ENCODE measurements around the gene ST7. TPM values are rescaled to one million over a fixed set of nuclear protein-coding genes. Genes with fewer than 3 reads are reported as not detected.

ST7 gene
- total RNA-seq, 1 experiment from 2014 or later: 12.4 TPM

DNA sequence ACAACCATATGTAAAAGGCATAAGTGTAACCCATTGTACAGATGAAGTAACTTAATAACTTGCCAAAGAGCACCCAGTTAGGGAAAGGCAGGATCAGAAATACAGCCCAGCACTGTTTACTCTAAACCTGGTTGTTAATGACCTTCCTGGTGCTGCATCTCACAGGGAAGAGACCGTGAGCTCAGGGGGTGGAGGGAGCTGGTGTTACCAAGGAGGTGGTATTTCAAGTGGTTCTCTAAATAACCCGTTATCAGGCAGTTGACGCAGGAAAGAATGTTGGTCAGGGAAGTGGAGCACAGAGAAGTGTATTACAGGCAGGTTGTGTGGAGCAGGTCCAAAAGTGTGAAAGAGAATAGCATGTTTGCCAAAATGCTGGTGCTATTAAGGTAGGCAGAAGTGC lies 4.4 kb upstream of the ST7 start:
- ChIA-PET POLR2A (no interaction called here), CTCF (no interaction called here)
- no peak overlapping the region for H3K27ac Mint-ChIP-seq
- H3K4me3 Mint-ChIP-seq: no peak overlapping the region
- no peaks in the 10 kb centered on the region for H3K9me3 Mint-ChIP-seq
- no peaks in the 10 kb centered on the region for H3K36me3 Mint-ChIP-seq
- no peak for ATAC-seq
- H3K4me1 Mint-ChIP-seq: peaks cover 15% of the 10 kb centered on the region
- no peak for DNase-seq (ENCODE audit: low spot score)
- TF ChIP-seq CBFB (CRISPR knock-in tag; IDR thresholded peaks at IDR 0.05; ENCODE audit: low read depth) (no peak), FOXK1 (CRISPR knock-in tag; IDR thresholded peaks at IDR 0.05) (no peak), NFYB (CRISPR knock-in tag; conservative IDR thresholded peaks at IDR 0.05; ENCODE audit: low read depth) (no peak), USF1 (CRISPR knock-in tag; IDR thresholded peaks at IDR 0.05) (no peak)
- TF ChIP-seq, protein P1, sequence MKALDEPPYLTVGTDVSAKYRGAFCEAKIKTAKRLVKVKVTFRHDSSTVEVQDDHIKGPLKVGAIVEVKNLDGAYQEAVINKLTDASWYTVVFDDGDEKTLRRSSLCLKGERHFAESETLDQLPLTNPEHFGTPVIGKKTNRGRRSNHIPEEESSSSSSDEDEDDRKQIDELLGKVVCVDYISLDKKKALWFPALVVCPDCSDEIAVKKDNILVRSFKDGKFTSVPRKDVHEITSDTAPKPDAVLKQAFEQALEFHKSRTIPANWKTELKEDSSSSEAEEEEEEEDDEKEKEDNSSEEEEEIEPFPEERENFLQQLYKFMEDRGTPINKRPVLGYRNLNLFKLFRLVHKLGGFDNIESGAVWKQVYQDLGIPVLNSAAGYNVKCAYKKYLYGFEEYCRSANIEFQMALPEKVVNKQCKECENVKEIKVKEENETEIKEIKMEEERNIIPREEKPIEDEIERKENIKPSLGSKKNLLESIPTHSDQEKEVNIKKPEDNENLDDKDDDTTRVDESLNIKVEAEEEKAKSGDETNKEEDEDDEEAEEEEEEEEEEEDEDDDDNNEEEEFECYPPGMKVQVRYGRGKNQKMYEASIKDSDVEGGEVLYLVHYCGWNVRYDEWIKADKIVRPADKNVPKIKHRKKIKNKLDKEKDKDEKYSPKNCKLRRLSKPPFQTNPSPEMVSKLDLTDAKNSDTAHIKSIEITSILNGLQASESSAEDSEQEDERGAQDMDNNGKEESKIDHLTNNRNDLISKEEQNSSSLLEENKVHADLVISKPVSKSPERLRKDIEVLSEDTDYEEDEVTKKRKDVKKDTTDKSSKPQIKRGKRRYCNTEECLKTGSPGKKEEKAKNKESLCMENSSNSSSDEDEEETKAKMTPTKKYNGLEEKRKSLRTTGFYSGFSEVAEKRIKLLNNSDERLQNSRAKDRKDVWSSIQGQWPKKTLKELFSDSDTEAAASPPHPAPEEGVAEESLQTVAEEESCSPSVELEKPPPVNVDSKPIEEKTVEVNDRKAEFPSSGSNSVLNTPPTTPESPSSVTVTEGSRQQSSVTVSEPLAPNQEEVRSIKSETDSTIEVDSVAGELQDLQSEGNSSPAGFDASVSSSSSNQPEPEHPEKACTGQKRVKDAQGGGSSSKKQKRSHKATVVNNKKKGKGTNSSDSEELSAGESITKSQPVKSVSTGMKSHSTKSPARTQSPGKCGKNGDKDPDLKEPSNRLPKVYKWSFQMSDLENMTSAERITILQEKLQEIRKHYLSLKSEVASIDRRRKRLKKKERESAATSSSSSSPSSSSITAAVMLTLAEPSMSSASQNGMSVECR (CRISPR knock-in tag; IDR thresholded peaks at IDR 0.05; ENCODE audit: borderline replicate concordance): no peak
- peaks cover 4% of the 10 kb centered on the region; the same call in 1 of the 2 replicates for H3K27me3 Mint-ChIP-seq (ENCODE audit: low read depth)

DNA sequence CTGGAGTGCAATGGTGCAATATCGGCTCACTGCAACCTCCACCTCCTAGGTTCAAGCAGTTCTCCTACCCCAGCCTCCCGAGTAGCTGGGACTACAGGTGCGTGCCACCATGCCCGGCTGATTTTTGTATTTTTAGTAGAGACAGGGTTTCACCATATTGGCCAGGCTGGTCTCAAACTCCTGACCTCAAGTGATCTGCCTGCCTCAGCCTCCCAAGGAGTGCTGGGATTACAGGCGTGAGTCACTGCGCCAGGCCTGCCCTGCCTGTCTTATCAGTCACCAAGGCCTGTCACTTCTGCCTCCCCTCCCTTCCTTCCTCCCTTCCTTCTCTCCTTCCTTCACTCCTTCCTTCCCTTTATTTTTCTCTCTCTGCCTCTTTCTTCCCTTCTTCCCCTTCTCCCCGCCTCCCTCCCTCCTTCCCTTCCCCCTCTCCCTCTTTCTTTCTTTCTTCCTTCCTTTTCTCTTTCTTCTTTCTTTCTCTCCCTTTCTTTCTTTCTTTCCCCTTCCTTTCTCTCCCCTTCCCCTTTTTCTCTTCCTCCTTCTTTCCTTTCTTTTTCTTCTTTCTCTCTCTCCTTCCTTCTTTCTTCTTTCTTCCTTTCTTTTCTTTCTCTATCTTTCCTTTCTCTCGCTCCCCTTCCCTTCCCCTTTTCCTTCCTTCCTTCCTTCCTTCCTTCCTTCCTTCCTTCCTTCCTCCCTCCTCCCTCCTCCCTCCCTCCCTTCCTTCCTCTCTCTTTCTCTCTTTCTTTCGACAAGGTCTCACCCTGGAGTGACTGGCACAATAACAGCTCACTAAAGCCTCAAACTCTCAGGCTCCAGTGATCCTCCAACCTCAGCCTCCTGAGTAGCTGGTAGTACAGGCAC lies 3.1 kb upstream of the ST7 start:
- Mint-ChIP-seq H3K36me3 (0 out of 2 replicates have a peak, but pooled peaks cover 2% of the 10 kb centered on the region), H3K27ac (no peak overlapping the region), H3K4me1 (peaks cover 23% of the 10 kb centered on the region), H3K4me3 (no peak overlapping the region), H3K9me3 (no peaks in the 10 kb centered on the region), H3K27me3 (ENCODE audit: low read depth) (peaks cover 4% of the 10 kb centered on the region)
- TF ChIP-seq CREM (CRISPR knock-in tag; IDR thresholded peaks at IDR 0.05) (no peak), JAZF1 (CRISPR knock-in tag; IDR thresholded peaks at IDR 0.05) (no peak), JUN (CRISPR knock-in tag; IDR thresholded peaks at IDR 0.05) (no peak), HMGA2 (CRISPR knock-in tag; IDR thresholded peaks at IDR 0.05) (no peak), HMGXB4 (CRISPR knock-in tag; IDR thresholded peaks at IDR 0.05) (no peak), E2F1 (CRISPR knock-in tag; IDR thresholded peaks at IDR 0.05) (no peak), SMAD4 (CRISPR knock-in tag; IDR thresholded peaks at IDR 0.05) (no peak)
- TF ChIP-seq, protein P2, sequence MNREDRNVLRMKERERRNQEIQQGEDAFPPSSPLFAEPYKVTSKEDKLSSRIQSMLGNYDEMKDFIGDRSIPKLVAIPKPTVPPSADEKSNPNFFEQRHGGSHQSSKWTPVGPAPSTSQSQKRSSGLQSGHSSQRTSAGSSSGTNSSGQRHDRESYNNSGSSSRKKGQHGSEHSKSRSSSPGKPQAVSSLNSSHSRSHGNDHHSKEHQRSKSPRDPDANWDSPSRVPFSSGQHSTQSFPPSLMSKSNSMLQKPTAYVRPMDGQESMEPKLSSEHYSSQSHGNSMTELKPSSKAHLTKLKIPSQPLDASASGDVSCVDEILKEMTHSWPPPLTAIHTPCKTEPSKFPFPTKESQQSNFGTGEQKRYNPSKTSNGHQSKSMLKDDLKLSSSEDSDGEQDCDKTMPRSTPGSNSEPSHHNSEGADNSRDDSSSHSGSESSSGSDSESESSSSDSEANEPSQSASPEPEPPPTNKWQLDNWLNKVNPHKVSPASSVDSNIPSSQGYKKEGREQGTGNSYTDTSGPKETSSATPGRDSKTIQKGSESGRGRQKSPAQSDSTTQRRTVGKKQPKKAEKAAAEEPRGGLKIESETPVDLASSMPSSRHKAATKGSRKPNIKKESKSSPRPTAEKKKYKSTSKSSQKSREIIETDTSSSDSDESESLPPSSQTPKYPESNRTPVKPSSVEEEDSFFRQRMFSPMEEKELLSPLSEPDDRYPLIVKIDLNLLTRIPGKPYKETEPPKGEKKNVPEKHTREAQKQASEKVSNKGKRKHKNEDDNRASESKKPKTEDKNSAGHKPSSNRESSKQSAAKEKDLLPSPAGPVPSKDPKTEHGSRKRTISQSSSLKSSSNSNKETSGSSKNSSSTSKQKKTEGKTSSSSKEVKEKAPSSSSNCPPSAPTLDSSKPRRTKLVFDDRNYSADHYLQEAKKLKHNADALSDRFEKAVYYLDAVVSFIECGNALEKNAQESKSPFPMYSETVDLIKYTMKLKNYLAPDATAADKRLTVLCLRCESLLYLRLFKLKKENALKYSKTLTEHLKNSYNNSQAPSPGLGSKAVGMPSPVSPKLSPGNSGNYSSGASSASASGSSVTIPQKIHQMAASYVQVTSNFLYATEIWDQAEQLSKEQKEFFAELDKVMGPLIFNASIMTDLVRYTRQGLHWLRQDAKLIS (CRISPR knock-in tag; IDR thresholded peaks at IDR 0.05; ENCODE audit: borderline replicate concordance): no peak
- ChIA-PET CTCF (interaction anchor here (1.3 kb wide), 1 partner anchor 20 kb away, joined by 4 read pairs; no protein-coding TSS in a partner anchor), POLR2A (no interaction called here)
- ATAC-seq (no peak), DNase-seq (ENCODE audit: low spot score) (no peak)

Data from WTC11 (cell line).